NOMO-1 treated with dmso at 0.1 percent for 144 hours (cell line): Measurements from ENCODE around the gene CYP1B1.
A peak's percentile ranks its signal among the peaks of the same experiment; 100 is the strongest.

Source experiments
- DNase-seq: peaks from one replicate; lab custom pipeline; 2025; ENCODE audit not compliant: unreplicated experiment; lab: John Stamatoyannopoulos, UW

Gene CYP1B1

GRCh38 chr2:38076710-38077430, 919 bp upstream of the CYP1B1 start:
- DNase-seq: peak; percentile 88

- peak; percentile 91 for DNase-seq
These were observed 280 bp upstream of the CYP1B1 start for GRCh38 chr2:38076152-38076709.

- no peak for DNase-seq
These were observed 1.0 kb downstream of the CYP1B1 start for GRCh38 chr2:38074764-38075506.

- no peak for DNase-seq
These were observed 1.7 kb downstream of the CYP1B1 start for GRCh38 chr2:38074058-38074763.

- DNase-seq: no peak
These were observed 2.5 kb downstream of the CYP1B1 start for GRCh38 chr2:38073211-38074057.

- no peak for DNase-seq
These were observed 5.5 kb downstream of the CYP1B1 start for GRCh38 chr2:38070438-38070837.

- DNase-seq: no peak
These were observed 7.7 kb downstream of the CYP1B1 start for GRCh38 chr2:38068234-38068633.

- DNase-seq: no peak
These were observed 9.4 kb downstream of the CYP1B1 start for GRCh38 chr2:38066421-38067115.

GRCh38 chr2:38065502-38066135, 10.3 kb downstream of the CYP1B1 start:
- DNase-seq: no peak

- no peak for DNase-seq
These were observed 11.0 kb downstream of the CYP1B1 start for GRCh38 chr2:38064801-38065501.

- no peak for DNase-seq
These were observed 15.5 kb downstream of the CYP1B1 start for GRCh38 chr2:38060236-38061018.

GRCh38 chr2:38057651-38058410, 18.1 kb downstream of the CYP1B1 start:
- DNase-seq: peak; percentile 35

GRCh38 chr2:38056216-38056615, 19.7 kb downstream of the CYP1B1 start:
- DNase-seq: no peak

- no peak for DNase-seq
These were observed 30.1 kb downstream of the CYP1B1 start for GRCh38 chr2:38045811-38046210.

- no peak for DNase-seq
These were observed 36.6 kb downstream of the CYP1B1 start for GRCh38 chr2:38039121-38039910.

- no peak for DNase-seq
These were observed 37.3 kb downstream of the CYP1B1 start for GRCh38 chr2:38038682-38039081.
